Loucy (cell line): ENCODE measurements around the gene PRKCQ.

Experiments
- H2AFZ ChIP-seq: fragments of 200-600 bp; sonication (generic); 2 replicates; pipeline ENCODE4 v1.6.0; 2016; ENCODE audit warnings: antibody characterized with exemption, mild to moderate bottlenecking, low read length, moderate library complexity
- H3F3A ChIP-seq: fragments of 200-600 bp; 2 replicates; pipeline ENCODE4 v1.6.0; 2016; ENCODE audit warnings: antibody characterized with exemption, low read depth, mild to moderate bottlenecking
- H3K27me3 ChIP-seq: fragments of 200-600 bp; sonication (generic); 2 replicates; pipeline ENCODE4 v1.6.1; 2014; ENCODE audit warnings: low read length, mild to moderate bottlenecking; ENCODE audit not compliant: insufficient read depth, poor library complexity, severe bottlenecking
- H3K36me3 ChIP-seq: fragments of 200-600 bp; sonication (generic); 2 replicates; pipeline ENCODE4 v1.6.1; 2016; ENCODE audit warnings: low read length; ENCODE audit not compliant: insufficient read depth
- H3K4me1 ChIP-seq: fragments of 200-600 bp; sonication (generic); 2 replicates; pipeline ENCODE4 v1.5.1; 2014; ENCODE audit warnings: low read length, mild to moderate bottlenecking; ENCODE audit not compliant: insufficient read depth, poor library complexity, severe bottlenecking
- H3K4me2 ChIP-seq: fragments of 200-600 bp; sonication (generic); 2 replicates; pipeline ENCODE4 v1.6.0; 2014; ENCODE audit warnings: antibody characterized with exemption, low read length, low read depth, mild to moderate bottlenecking; ENCODE audit not compliant: poor library complexity, severe bottlenecking
- H3K4me3 ChIP-seq: fragments of 200-600 bp; sonication (generic); 2 replicates; pipeline ENCODE4 v1.5.1; 2014; ENCODE audit warnings: low read length, mild to moderate bottlenecking, mixed read lengths; ENCODE audit not compliant: poor library complexity, severe bottlenecking
- H3K79me2 ChIP-seq: fragments of 200-600 bp; sonication (generic); 2 replicates; pipeline ENCODE4 v1.6.1; 2014; ENCODE audit warnings: low read length; ENCODE audit not compliant: insufficient read depth
- H3K9ac ChIP-seq: fragments of 200-600 bp; sonication (generic); 2 replicates; pipeline ENCODE4 v1.6.0; 2014; ENCODE audit warnings: mild to moderate bottlenecking, low read depth, low read length, moderate library complexity; ENCODE audit not compliant: poor library complexity, severe bottlenecking
- H3K9me2 ChIP-seq: fragments of 200-600 bp; sonication (generic); replicated peaks from 2 replicates; pipeline ENCODE4 v1.6.1; 2016; ENCODE audit warnings: low read depth, low read length, mixed read lengths
- H3K9me3 ChIP-seq: fragments of 200-600 bp; sonication (generic); 2 replicates; pipeline ENCODE4 v1.6.1; 2014; ENCODE audit warnings: mild to moderate bottlenecking, antibody characterized with exemption, low read length, low read depth; ENCODE audit not compliant: insufficient read depth
- H4K20me1 ChIP-seq: fragments of 200-600 bp; sonication (generic); 2 replicates; pipeline ENCODE4 v1.6.0; 2014; ENCODE audit warnings: antibody characterized with exemption, low read length, mild to moderate bottlenecking; ENCODE audit not compliant: insufficient read depth, poor library complexity, severe bottlenecking
- EZH2phosphoT487 ChIP-seq: fragments of 200-600 bp; IDR thresholded peaks from 2 replicates; pipeline ENCODE4 v1.6.1; 2018; ENCODE audit warnings: antibody characterized with exemption, mild to moderate bottlenecking, moderate library complexity, borderline replicate concordance
- TF ChIP-seq, protein P1 (sequence below): fragments of 200-600 bp; sonication (generic); conservative IDR thresholded peaks from 2 replicates; pipeline ENCODE4 v1.5.1; 2014; ENCODE audit warnings: mild to moderate bottlenecking, antibody characterized with exemption, low read length

The PRKCQ gene

DNA sequence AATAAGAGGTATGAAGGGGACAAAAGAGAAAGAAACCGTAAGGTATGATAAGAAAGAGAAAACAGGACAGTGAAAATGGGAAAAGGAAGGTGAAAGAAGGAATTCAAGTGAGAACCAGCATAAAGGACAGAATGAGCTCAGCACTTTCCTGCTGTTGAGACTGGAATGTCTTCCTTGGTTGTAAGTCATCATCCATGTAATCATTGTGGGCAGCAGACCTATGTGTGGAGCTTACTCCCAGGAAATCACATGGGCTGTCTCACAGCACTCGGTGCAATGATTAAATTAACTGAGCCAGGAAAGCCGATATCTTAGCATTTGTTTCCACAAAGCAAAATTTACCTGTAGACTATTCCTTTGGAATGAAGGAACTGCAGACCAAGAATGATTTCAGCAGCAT lies 118.1 kb downstream of the PRKCQ start:
- no peak overlapping the region for H3K4me2 ChIP-seq
- TF ChIP-seq, protein P1, sequence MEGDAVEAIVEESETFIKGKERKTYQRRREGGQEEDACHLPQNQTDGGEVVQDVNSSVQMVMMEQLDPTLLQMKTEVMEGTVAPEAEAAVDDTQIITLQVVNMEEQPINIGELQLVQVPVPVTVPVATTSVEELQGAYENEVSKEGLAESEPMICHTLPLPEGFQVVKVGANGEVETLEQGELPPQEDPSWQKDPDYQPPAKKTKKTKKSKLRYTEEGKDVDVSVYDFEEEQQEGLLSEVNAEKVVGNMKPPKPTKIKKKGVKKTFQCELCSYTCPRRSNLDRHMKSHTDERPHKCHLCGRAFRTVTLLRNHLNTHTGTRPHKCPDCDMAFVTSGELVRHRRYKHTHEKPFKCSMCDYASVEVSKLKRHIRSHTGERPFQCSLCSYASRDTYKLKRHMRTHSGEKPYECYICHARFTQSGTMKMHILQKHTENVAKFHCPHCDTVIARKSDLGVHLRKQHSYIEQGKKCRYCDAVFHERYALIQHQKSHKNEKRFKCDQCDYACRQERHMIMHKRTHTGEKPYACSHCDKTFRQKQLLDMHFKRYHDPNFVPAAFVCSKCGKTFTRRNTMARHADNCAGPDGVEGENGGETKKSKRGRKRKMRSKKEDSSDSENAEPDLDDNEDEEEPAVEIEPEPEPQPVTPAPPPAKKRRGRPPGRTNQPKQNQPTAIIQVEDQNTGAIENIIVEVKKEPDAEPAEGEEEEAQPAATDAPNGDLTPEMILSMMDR: no peak
- TF ChIP-seq EZH2phosphoT487: no peak
- H4K20me1 ChIP-seq: no peaks in the 10 kb centered on the region
- H3K27me3 ChIP-seq: no peaks in the 10 kb centered on the region
- H3K36me3 ChIP-seq: peaks cover 96% of the 10 kb centered on the region
- H3K4me3 ChIP-seq: no peak overlapping the region
- H2AFZ ChIP-seq: no peak overlapping the region
- H3K4me1 ChIP-seq: no peaks in the 10 kb centered on the region
- no peaks in the 10 kb centered on the region for H3F3A ChIP-seq
- H3K9ac ChIP-seq: no peak overlapping the region
- H3K9me3 ChIP-seq: peaks cover 3% of the 10 kb centered on the region; the same call in 1 of the 2 replicates
- H3K79me2 ChIP-seq: no peaks in the 10 kb centered on the region
- H3K9me2 ChIP-seq: no peaks in the 10 kb centered on the region

DNA sequence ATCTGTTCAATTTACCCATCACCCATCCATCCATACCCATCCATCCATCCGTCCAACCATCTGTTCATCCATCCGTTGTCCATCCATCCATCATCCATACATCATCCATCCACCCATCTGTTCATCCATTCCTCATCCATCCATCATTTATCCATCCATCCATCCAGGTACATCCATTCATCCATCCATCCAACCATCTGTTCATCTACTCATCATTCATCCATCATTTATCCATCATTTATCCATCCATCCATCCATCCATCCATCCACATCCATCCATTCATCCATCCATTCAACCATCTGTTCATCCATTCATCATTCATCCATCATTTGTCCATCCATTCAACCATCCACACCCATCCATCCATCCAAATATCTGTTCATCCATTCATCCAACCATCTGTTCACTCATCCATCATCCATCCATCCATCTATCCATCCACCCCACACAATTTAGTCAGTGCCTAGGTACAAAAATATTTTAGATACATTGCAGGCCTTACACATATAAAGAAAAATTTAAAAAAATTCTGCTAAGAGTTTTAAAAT lies 119.1 kb downstream of the PRKCQ start:
- Histone ChIP-seq H3K4me3 (no peak overlapping the region), H3K36me3 (peaks cover 96% of the 10 kb centered on the region), H3K9me3 (peaks cover 3% of the 10 kb centered on the region; the same call in 1 of the 2 replicates), H3K4me1 (no peaks in the 10 kb centered on the region), H2AFZ (no peak overlapping the region), H3K9me2 (no peaks in the 10 kb centered on the region), H3F3A (no peaks in the 10 kb centered on the region), H3K9ac (no peak overlapping the region), H4K20me1 (no peaks in the 10 kb centered on the region), H3K27me3 (no peaks in the 10 kb centered on the region), H3K4me2 (no peak overlapping the region), H3K79me2 (no peaks in the 10 kb centered on the region)
- TF ChIP-seq, protein P1: no peak
- TF ChIP-seq EZH2phosphoT487: no peak

DNA sequence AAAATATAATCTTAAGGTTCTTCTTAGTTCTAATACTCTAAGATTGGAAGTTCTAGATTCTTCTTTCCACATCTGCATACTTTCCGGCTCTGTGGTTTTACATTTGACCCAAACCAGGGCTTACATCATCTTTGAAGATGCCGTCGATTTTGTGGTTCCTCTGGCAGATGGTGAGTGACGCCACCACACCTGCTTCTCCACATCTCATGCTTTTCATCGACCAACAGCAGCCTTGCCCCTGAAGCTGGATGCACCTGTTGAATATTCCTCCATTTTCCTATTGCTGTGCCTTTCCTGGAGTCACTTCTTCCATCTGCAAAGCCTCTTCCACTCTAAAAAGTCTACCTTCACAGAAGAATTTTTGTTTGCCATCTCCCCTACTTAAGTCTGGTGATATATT lies 121.3 kb downstream of the PRKCQ start:
- H3K4me1 ChIP-seq: no peaks in the 10 kb centered on the region
- TF ChIP-seq, protein P1: no peak
- TF ChIP-seq EZH2phosphoT487: no peak
- H3K9me3 ChIP-seq: peaks cover 3% of the 10 kb centered on the region; the same call in 1 of the 2 replicates
- H3K79me2 ChIP-seq: no peaks in the 10 kb centered on the region
- no peaks in the 10 kb centered on the region for H3K9me2 ChIP-seq
- H3F3A ChIP-seq: no peaks in the 10 kb centered on the region
- no peaks in the 10 kb centered on the region for H3K27me3 ChIP-seq
- H4K20me1 ChIP-seq: no peaks in the 10 kb centered on the region
- H3K36me3 ChIP-seq: peaks cover 99% of the 10 kb centered on the region
- no peak overlapping the region for H2AFZ ChIP-seq
- H3K9ac ChIP-seq: no peak overlapping the region
- H3K4me2 ChIP-seq: no peak overlapping the region
- H3K4me3 ChIP-seq: no peak overlapping the region
